K562 (cell line): ENCODE results near the gene SLC35A2. TPM values are rescaled to one million over a fixed set of nuclear protein-coding genes. Genes with fewer than 3 reads are reported as not detected.

Experiments
- FOXJ2 ChIP-seq: fragments of 200-800 bp; sonication (Bioruptor generic); IDR thresholded peaks from 2 replicates; pipeline ENCODE4 v1.6.1; 2016; ENCODE audit warnings: missing genetic modification characterization, missing compliant biosample characterization
- NBN ChIP-seq: fragments of 450-650 bp; IDR thresholded peaks from 2 replicates; pipeline ENCODE4 v1.6.1; 2016; ENCODE audit warnings: low read depth, mild to moderate bottlenecking
- POLR2AphosphoS5 ChIP-seq: IDR thresholded peaks from 2 replicates; pipeline ENCODE4 v1.6.1; 2011; ENCODE audit warnings: mild to moderate bottlenecking, low read depth, low read length, moderate library complexity; ENCODE audit not compliant: control insufficient read depth, insufficient read depth
- U2AF2 ChIP-seq: fragments of 200-400 bp; formaldehyde crosslinking; optimal IDR thresholded peaks from 2 replicates; pipeline ENCODE3; 2017; ENCODE audit warnings: low read depth, mild to moderate bottlenecking, low read length
- ZNF12 ChIP-seq: sonication (generic); formaldehyde crosslinking; IDR thresholded peaks from 2 replicates; pipeline ENCODE4 v1.4.0; 2020; ENCODE audit warnings: mild to moderate bottlenecking, missing genetic modification reagents
- ZNF253 ChIP-seq: fragments of 250-450 bp; sonication (Bioruptor Pico); conservative IDR thresholded peaks from 2 replicates; pipeline ENCODE4 v1.6.1; 2021; ENCODE audit warnings: mild to moderate bottlenecking
- polyA plus RNA-seq, 8 experiments: library from polyadenylated mRNA; depleted of rRNA in 4 of 8; stranded (reverse) in 5 of 8; unstranded in 3 of 8; fragments of >200 nt; fragmentation: Nextera tagmentation in 2 of 8; fragmentation: Illumina TruSeq in 1 of 8; extraction: Ambion mirVana in 2 of 8; extraction: Trizol in 1 of 8; gene quantifications; 2 replicates each; pipeline versions ENCODE4 v1.2.1 to v1.2.3, GENCODE V29; 2011 to 2014; ENCODE audit warnings: inconsistent platforms in 1 of 8, missing spikeins in 1 of 8
- total RNA-seq, 7 experiments: library from RNA; depleted of rRNA in 6 of 7; stranded (reverse); fragments of >200 nt in 6 of 7; fragmentation: Illumina TruSeq in 2 of 7; extraction: Trizol in 2 of 7; gene quantifications; 2 replicates each; pipeline versions ENCODE4 v1.2.1 to v1.2.3, GENCODE V29; 2011 to 2021; ENCODE audit warnings: low replicate concordance in 1 of 7
- TF ChIP-seq, protein P1 (sequence below): fragments of 450-650 bp; formaldehyde crosslinking; IDR thresholded peaks from 2 replicates; pipeline ENCODE4 v1.4.0; 2022; ENCODE audit warnings: mild to moderate bottlenecking, moderate library complexity
- TF ChIP-seq, protein P2 (sequence below), 2 experiments: IDR thresholded peaks; 2 replicates each; pipeline ENCODE4 v1.6.1; 2012; ENCODE audit warnings: improper control_type of control experiment in 2 of 2, low read depth in 2 of 2, low read length in 2 of 2, borderline replicate concordance in 1 of 2
- TF ChIP-seq, protein P3 (sequence below): fragments of 450-650 bp; formaldehyde crosslinking; IDR thresholded peaks from 2 replicates; pipeline ENCODE4 v1.4.0; 2020; ENCODE audit warnings: mild to moderate bottlenecking, moderate library complexity
- TF ChIP-seq, protein P4 (sequence below): fragments of 150-350 bp; conservative IDR thresholded peaks from 2 replicates; pipeline ENCODE4 v1.6.1; 2014; ENCODE audit warnings: low read length
- TF ChIP-seq, protein P5 (sequence below): fragments of 450-650 bp; IDR thresholded peaks from 2 replicates; pipeline ENCODE4 v1.7.1; 2018; ENCODE audit warnings: mild to moderate bottlenecking, low read depth; ENCODE audit not compliant: partially characterized antibody
- TF ChIP-seq, protein P6 (sequence below): fragments of 450-650 bp; IDR thresholded peaks from 2 replicates; pipeline ENCODE4 v1.6.1; 2018; ENCODE audit warnings: mild to moderate bottlenecking, low read depth; ENCODE audit not compliant: partially characterized antibody

SLC35A2 gene
- total and polyA plus RNA-seq, 9 of the 15 experiments (the other 6 are each of a cell fraction or from before 2014, with no cell fraction given), result 3.3 to 38.9 (median 20.0) TPM

DNA sequence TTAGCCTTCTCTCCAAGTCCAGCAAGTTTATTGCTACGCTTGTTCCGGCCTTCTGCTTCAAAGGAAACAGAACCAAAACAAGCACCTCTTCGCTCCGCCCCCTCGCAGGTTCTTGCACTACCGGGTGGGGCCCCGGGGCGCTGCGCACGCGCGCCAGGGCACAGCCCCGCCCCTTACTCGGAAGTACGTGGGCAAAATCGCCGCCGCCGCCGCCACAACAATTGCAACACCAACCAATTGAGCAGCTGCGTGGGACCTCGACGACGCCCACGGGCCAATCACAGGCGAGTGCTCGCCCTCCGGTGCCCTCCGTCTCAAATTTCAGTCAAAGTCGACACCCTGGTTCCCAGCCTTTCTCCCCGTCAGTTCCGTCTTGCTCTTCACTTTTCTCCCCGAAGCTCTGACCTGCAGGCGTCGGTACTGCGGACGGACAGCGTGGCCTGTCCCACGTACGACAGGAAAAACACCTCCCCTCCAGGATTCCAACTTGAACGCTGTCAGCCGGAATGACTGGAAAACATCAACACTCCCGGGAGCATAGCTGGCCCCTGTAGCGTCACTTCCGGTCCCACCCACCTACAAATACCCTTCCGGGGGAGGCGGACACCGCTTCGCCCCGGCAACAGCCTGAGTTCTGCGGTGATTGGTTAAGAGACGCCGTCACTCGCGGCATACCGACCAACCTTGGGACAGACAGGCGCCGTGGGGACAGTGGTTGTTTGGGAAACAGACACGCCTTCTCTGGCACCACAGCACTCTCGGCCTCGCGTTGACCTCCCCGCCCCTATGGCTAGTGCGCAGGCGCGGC, 46.6 kb upstream of the SLC35A2 start (continued):
- TF ChIP-seq U2AF2, result no peak
- TF ChIP-seq NBN, result peak; percentile 47; the same call in 1 of the 2 replicates
- TF ChIP-seq, protein P1, sequence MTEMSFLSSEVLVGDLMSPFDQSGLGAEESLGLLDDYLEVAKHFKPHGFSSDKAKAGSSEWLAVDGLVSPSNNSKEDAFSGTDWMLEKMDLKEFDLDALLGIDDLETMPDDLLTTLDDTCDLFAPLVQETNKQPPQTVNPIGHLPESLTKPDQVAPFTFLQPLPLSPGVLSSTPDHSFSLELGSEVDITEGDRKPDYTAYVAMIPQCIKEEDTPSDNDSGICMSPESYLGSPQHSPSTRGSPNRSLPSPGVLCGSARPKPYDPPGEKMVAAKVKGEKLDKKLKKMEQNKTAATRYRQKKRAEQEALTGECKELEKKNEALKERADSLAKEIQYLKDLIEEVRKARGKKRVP (CRISPR knock-in tag), result no peak
- TF ChIP-seq, protein P2, sequence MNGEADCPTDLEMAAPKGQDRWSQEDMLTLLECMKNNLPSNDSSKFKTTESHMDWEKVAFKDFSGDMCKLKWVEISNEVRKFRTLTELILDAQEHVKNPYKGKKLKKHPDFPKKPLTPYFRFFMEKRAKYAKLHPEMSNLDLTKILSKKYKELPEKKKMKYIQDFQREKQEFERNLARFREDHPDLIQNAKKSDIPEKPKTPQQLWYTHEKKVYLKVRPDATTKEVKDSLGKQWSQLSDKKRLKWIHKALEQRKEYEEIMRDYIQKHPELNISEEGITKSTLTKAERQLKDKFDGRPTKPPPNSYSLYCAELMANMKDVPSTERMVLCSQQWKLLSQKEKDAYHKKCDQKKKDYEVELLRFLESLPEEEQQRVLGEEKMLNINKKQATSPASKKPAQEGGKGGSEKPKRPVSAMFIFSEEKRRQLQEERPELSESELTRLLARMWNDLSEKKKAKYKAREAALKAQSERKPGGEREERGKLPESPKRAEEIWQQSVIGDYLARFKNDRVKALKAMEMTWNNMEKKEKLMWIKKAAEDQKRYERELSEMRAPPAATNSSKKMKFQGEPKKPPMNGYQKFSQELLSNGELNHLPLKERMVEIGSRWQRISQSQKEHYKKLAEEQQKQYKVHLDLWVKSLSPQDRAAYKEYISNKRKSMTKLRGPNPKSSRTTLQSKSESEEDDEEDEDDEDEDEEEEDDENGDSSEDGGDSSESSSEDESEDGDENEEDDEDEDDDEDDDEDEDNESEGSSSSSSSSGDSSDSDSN (IDR thresholded peaks at IDR 0.05; ENCODE audit: borderline replicate concordance in 1 of 2, low read depth in 2 of 2, low read length in 2 of 2), result no peak
- TF ChIP-seq, protein P3, sequence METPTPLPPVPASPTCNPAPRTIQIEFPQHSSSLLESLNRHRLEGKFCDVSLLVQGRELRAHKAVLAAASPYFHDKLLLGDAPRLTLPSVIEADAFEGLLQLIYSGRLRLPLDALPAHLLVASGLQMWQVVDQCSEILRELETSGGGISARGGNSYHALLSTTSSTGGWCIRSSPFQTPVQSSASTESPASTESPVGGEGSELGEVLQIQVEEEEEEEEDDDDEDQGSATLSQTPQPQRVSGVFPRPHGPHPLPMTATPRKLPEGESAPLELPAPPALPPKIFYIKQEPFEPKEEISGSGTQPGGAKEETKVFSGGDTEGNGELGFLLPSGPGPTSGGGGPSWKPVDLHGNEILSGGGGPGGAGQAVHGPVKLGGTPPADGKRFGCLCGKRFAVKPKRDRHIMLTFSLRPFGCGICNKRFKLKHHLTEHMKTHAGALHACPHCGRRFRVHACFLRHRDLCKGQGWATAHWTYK (CRISPR knock-in tag), result no peak
- no peak for TF ChIP-seq ZNF12 (CRISPR knock-in tag)
- TF ChIP-seq, protein P4, sequence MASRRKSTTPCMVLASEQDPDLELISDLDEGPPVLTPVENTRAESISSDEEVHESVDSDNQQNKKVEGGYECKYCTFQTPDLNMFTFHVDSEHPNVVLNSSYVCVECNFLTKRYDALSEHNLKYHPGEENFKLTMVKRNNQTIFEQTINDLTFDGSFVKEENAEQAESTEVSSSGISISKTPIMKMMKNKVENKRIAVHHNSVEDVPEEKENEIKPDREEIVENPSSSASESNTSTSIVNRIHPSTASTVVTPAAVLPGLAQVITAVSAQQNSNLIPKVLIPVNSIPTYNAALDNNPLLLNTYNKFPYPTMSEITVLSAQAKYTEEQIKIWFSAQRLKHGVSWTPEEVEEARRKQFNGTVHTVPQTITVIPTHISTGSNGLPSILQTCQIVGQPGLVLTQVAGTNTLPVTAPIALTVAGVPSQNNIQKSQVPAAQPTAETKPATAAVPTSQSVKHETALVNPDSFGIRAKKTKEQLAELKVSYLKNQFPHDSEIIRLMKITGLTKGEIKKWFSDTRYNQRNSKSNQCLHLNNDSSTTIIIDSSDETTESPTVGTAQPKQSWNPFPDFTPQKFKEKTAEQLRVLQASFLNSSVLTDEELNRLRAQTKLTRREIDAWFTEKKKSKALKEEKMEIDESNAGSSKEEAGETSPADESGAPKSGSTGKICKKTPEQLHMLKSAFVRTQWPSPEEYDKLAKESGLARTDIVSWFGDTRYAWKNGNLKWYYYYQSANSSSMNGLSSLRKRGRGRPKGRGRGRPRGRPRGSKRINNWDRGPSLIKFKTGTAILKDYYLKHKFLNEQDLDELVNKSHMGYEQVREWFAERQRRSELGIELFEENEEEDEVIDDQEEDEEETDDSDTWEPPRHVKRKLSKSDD, result no peak
- peak; percentile 63; the same call in 1 of the 2 replicates for TF ChIP-seq FOXJ2 (tag)
- peak; percentile 61; the same call in 1 of the 2 replicates for TF ChIP-seq POLR2AphosphoS5
- TF ChIP-seq ZNF253 (CRISPR knock-in tag), result no peak
- TF ChIP-seq, protein P5, sequence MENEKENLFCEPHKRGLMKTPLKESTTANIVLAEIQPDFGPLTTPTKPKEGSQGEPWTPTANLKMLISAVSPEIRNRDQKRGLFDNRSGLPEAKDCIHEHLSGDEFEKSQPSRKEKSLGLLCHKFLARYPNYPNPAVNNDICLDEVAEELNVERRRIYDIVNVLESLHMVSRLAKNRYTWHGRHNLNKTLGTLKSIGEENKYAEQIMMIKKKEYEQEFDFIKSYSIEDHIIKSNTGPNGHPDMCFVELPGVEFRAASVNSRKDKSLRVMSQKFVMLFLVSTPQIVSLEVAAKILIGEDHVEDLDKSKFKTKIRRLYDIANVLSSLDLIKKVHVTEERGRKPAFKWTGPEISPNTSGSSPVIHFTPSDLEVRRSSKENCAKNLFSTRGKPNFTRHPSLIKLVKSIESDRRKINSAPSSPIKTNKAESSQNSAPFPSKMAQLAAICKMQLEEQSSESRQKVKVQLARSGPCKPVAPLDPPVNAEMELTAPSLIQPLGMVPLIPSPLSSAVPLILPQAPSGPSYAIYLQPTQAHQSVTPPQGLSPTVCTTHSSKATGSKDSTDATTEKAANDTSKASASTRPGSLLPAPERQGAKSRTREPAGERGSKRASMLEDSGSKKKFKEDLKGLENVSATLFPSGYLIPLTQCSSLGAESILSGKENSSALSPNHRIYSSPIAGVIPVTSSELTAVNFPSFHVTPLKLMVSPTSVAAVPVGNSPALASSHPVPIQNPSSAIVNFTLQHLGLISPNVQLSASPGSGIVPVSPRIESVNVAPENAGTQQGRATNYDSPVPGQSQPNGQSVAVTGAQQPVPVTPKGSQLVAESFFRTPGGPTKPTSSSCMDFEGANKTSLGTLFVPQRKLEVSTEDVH, result peak; percentile 83
- TF ChIP-seq, protein P6, sequence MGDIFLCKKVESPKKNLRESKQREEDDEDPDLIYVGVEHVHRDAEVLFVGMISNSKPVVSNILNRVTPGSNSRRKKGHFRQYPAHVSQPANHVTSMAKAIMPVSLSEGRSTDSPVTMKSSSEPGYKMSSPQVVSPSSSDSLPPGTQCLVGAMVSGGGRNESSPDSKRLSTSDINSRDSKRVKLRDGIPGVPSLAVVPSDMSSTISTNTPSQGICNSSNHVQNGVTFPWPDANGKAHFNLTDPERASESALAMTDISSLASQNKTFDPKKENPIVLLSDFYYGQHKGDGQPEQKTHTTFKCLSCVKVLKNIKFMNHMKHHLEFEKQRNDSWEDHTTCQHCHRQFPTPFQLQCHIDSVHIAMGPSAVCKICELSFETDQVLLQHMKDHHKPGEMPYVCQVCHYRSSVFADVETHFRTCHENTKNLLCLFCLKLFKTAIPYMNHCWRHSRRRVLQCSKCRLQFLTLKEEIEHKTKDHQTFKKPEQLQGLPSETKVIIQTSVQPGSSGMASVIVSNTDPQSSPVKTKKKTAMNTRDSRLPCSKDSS, result no peak
